Osteoblast (primary cell): ENCODE measurements around the gene VGLL4. TPM values are rescaled to one million over a fixed set of nuclear protein-coding genes. Genes with fewer than 3 reads are reported as not detected.

Experiments
- DNase-seq: peaks from one replicate; pipeline ENCODE4 v3.0.0; 2011; ENCODE audit warnings: low spot score, mixed read lengths; ENCODE audit not compliant: insufficient read length; ENCODE audit errors: missing footprints
- H2AFZ ChIP-seq: 2 replicates; pipeline ENCODE4 v1.6.0; 2011; ENCODE audit warnings: mild to moderate bottlenecking, low read length
- H3K27ac ChIP-seq: 2 replicates; pipeline ENCODE4 v1.5.1; 2011; ENCODE audit warnings: mild to moderate bottlenecking, low read depth, low read length, moderate library complexity
- H3K27me3 ChIP-seq: 2 replicates; pipeline ENCODE4 v1.6.0; 2012; ENCODE audit warnings: mild to moderate bottlenecking, control low read depth, inconsistent platforms, low read length, moderate library complexity; ENCODE audit not compliant: insufficient read depth
- H3K36me3 ChIP-seq: 2 replicates; pipeline ENCODE4 v1.5.1; 2011; ENCODE audit warnings: mild to moderate bottlenecking, low read length, control low read depth, moderate library complexity; ENCODE audit not compliant: insufficient read depth
- H3K4me1 ChIP-seq: 2 replicates; pipeline ENCODE4 v1.5.1; 2011; ENCODE audit warnings: mild to moderate bottlenecking, low read length, control low read depth, moderate library complexity; ENCODE audit not compliant: insufficient read depth
- H3K4me2 ChIP-seq: 2 replicates; pipeline ENCODE4 v1.6.0; 2011; ENCODE audit warnings: mild to moderate bottlenecking, low read length; ENCODE audit not compliant: insufficient read depth
- H3K4me3 ChIP-seq: fragments of 200-600 bp; sonication (generic); 3 replicates; pipeline ENCODE4 v1.5.1; 2012; ENCODE audit warnings: mild to moderate bottlenecking, low read length, inconsistent platforms; ENCODE audit not compliant: insufficient read depth
- H3K79me2 ChIP-seq: 2 replicates; pipeline ENCODE4 v1.6.0; 2012; ENCODE audit warnings: mild to moderate bottlenecking, low read length, control low read depth, inconsistent platforms; ENCODE audit not compliant: insufficient read depth
- H3K9me3 ChIP-seq: 2 replicates; pipeline ENCODE4 v1.5.1; 2011; ENCODE audit warnings: low read depth, low read length, control low read depth
- H4K20me1 ChIP-seq: 2 replicates; pipeline ENCODE4 v1.6.0; 2012; ENCODE audit warnings: mild to moderate bottlenecking, low read length, control low read depth; ENCODE audit not compliant: insufficient read depth
- total RNA-seq: library from RNA; depleted of rRNA; stranded (reverse); fragments of >200 nt; gene quantifications from 2 replicates; pipeline ENCODE4 v1.2.3, GENCODE V29; 2012
- TF ChIP-seq, protein P1 (sequence below): IDR thresholded peaks from 2 replicates; pipeline ENCODE4 v1.5.1; 2011; ENCODE audit warnings: mild to moderate bottlenecking, low read depth, low read length, moderate library complexity; ENCODE audit errors: extremely low read depth

Gene VGLL4
- total RNA-seq, 1 donor, result 68.8 TPM

DNA sequence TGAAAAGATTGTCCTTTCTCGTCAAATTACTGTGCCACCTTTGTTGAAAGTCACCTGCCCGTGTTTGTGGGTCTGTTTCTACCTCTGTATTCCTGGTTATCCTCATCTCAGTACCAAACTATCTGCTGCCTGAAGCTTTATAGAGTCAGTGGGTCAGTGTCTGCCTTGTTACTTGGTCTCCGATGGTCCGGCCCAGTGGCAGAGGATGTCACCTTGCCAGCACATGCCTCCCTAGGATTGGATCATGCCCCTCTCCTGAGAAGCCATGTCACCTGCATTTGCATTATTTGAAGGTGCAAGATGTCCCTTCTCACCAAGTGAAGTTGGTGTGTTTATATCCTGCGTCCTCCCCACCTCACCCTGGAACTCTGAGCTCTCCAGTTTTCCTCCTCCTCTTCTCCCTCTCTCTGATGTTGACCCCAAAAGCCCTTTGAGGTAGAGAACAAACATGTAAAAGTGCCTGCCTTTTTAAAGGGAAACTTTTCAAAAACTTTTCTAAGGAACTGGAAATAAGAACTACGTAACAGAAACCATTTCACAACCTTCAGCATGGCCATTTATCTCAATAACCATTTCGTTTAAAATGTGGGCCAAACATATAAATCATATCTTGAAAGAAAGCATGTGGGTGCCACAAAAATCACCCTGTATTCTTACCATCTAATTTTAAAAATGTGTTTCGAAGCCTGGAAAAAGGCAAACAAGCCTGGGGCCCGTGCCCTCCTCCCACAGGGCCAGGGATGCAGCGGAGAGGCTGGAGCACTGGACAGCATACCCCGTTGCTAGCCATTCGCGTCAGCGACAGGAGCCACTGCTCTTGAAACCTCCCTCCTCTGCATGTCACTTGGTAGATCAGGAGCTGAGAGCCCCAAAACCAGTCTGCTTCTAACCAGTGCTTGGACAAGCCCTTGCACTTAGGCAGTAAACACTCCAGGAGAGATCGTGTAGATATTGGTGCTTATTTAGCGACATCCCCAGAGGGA is 102.1 kb downstream of the VGLL4 start:
- Histone ChIP-seq H3K9me3 (no peaks in the 10 kb centered on the region), H4K20me1 (no peaks in the 10 kb centered on the region), H3K4me1 (peaks cover 3% of the 10 kb centered on the region), H3K79me2 (peaks cover 4% of the 10 kb centered on the region), H3K27me3 (no peaks in the 10 kb centered on the region), H3K36me3 (no peaks in the 10 kb centered on the region), H3K4me3 (no peak overlapping the region), H2AFZ (no peak overlapping the region), H3K27ac (no peak overlapping the region), H3K4me2 (no peak overlapping the region)
- DNase-seq, result peak; percentile 55
- TF ChIP-seq, protein P1, sequence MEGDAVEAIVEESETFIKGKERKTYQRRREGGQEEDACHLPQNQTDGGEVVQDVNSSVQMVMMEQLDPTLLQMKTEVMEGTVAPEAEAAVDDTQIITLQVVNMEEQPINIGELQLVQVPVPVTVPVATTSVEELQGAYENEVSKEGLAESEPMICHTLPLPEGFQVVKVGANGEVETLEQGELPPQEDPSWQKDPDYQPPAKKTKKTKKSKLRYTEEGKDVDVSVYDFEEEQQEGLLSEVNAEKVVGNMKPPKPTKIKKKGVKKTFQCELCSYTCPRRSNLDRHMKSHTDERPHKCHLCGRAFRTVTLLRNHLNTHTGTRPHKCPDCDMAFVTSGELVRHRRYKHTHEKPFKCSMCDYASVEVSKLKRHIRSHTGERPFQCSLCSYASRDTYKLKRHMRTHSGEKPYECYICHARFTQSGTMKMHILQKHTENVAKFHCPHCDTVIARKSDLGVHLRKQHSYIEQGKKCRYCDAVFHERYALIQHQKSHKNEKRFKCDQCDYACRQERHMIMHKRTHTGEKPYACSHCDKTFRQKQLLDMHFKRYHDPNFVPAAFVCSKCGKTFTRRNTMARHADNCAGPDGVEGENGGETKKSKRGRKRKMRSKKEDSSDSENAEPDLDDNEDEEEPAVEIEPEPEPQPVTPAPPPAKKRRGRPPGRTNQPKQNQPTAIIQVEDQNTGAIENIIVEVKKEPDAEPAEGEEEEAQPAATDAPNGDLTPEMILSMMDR, result no peak

GRCh38 chr3:11539677-11540076 is 104.0 kb downstream of the VGLL4 start:
- no peaks in the 10 kb centered on the region for H3K36me3 ChIP-seq
- H3K27me3 ChIP-seq, result no peaks in the 10 kb centered on the region
- TF ChIP-seq, protein P1, result no peak
- peaks cover 2% of the 10 kb centered on the region for H3K4me1 ChIP-seq
- no peak overlapping the region for H2AFZ ChIP-seq
- no peak overlapping the region for H3K4me2 ChIP-seq
- H3K4me3 ChIP-seq, result no peak overlapping the region
- no peaks in the 10 kb centered on the region for H4K20me1 ChIP-seq
- H3K27ac ChIP-seq, result no peak overlapping the region
- peak; percentile 26 for DNase-seq
- H3K9me3 ChIP-seq, result no peaks in the 10 kb centered on the region
- H3K79me2 ChIP-seq, result peaks cover 4% of the 10 kb centered on the region

DNA sequence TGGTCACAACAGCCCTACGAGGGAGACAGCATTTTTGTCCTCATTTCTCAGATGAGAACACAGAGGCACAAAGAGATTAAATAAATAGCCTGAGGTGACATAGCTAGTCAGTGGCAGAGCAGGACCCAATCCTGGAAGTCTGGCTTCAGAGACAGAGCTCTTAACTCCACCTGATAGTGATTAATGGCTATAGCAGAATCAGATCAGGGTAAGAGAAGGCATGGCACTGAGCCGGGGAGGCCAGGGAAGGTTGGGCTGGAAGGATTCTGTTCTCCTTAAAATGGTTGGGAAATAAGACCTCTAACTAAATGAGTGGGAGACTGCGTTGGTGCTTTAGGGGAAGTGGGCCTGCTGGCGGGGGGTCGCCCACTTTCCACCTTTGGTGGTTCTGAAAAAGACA is 104.5 kb downstream of the VGLL4 start:
- Histone ChIP-seq H3K27me3 (no peaks in the 10 kb centered on the region), H3K4me3 (no peak overlapping the region), H3K79me2 (peaks cover 4% of the 10 kb centered on the region), H4K20me1 (no peaks in the 10 kb centered on the region), H3K27ac (no peak overlapping the region), H3K9me3 (no peaks in the 10 kb centered on the region), H3K36me3 (no peaks in the 10 kb centered on the region), H3K4me1 (no peaks in the 10 kb centered on the region), H3K4me2 (no peak overlapping the region), H2AFZ (no peak overlapping the region)
- peak; percentile 47 for DNase-seq
- TF ChIP-seq, protein P1, result no peak

DNA sequence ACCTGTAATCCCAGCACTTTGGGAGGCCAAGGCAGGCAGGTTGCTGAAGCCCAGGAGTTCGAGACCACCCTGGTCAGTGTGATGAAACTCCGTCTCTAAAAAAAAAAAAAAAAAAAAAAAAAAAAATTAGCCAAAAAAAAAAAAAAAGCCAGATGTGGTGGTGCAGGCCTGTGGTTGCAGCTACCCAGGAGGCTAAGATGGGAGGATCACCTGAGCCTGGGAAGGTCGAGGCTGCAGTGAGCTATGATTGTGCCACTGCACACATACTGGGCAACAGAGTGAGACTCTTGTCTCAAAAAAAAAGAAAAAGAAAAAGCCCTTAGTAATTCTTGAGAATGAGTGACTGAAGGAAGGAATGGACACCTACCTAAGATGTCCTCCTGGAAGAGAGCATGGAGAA is 105.1 kb downstream of the VGLL4 start:
- Histone ChIP-seq H3K9me3 (no peaks in the 10 kb centered on the region), H3K4me2 (no peak overlapping the region), H3K79me2 (peaks cover 4% of the 10 kb centered on the region), H2AFZ (no peak overlapping the region), H3K4me1 (peaks cover 5% of the 10 kb centered on the region), H3K36me3 (no peaks in the 10 kb centered on the region), H3K27ac (no peak overlapping the region), H4K20me1 (no peaks in the 10 kb centered on the region), H3K4me3 (no peak overlapping the region), H3K27me3 (no peaks in the 10 kb centered on the region)
- peak; percentile 27 for DNase-seq
- TF ChIP-seq, protein P1, result no peak
